OCI-LY3 (cell line): ENCODE measurements around the gene SCYGR1.

Source experiments
- H2AFZ ChIP-seq: fragments of 200-600, 300-600 bp; shearing (Covaris generic); 2 replicates; pipeline ENCODE4 v1.6.0; 2014; ENCODE audit warnings: antibody characterized with exemption, low read depth, low read length
- H3K27ac ChIP-seq: fragments of 200-600, 300-600 bp; sonication (generic); 2 replicates; pipeline ENCODE4 v1.5.1; 2014; ENCODE audit warnings: mild to moderate bottlenecking, low read length, moderate library complexity, mixed read lengths
- H3K27me3 ChIP-seq: fragments of 200-600, 300-600 bp; sonication (generic); 2 replicates; pipeline ENCODE4 v1.6.1; 2014; ENCODE audit warnings: low read depth, low read length, mixed read lengths
- H3K36me3 ChIP-seq: fragments of 200-600, 300-600 bp; sonication (generic); replicated peaks from 2 replicates; pipeline ENCODE3; 2014; ENCODE audit warnings: low read depth, low read length, mixed read lengths
- H3K4me1 ChIP-seq: fragments of 300-600, 200-600 bp; sonication (generic); 2 replicates; pipeline ENCODE4 v1.6.1; 2014; ENCODE audit warnings: low read length, mixed read lengths
- H3K4me2 ChIP-seq: fragments of 200-600, 300-600 bp; sonication (generic); 2 replicates; pipeline ENCODE4 v1.6.1; 2014; ENCODE audit warnings: low read length, mixed read lengths
- H3K4me3 ChIP-seq: fragments of 300-600, 200-600 bp; sonication (generic); 2 replicates; pipeline ENCODE4 v1.5.1; 2014; ENCODE audit warnings: antibody characterized with exemption, mild to moderate bottlenecking, low read length, moderate library complexity
- H3K79me2 ChIP-seq: fragments of 300-600, 200-600 bp; shearing (Covaris generic); 2 replicates; pipeline ENCODE4 v1.6.1; 2014; ENCODE audit warnings: mild to moderate bottlenecking, low read length, mixed read lengths
- H3K9ac ChIP-seq: fragments of 300-600, 200-600 bp; shearing (Covaris generic); 2 replicates; pipeline ENCODE4 v1.6.0; 2014; ENCODE audit warnings: mild to moderate bottlenecking, low read length, moderate library complexity
- H3K9me3 ChIP-seq: fragments of 200-600, 300-600 bp; shearing (Covaris generic); 2 replicates; pipeline ENCODE4 v1.6.1; 2014; ENCODE audit warnings: low read length, mixed read lengths; ENCODE audit not compliant: insufficient read depth
- H4K20me1 ChIP-seq: fragments of 200-600, 300-600 bp; sonication (generic); 2 replicates; pipeline ENCODE4 v1.6.1; 2016; ENCODE audit warnings: low read length, mixed read lengths; ENCODE audit not compliant: insufficient read depth
- EZH2phosphoT487 ChIP-seq: fragments of 200-600 bp; shearing (Covaris generic); IDR thresholded peaks from 2 replicates; pipeline ENCODE4 v1.6.1; 2018; ENCODE audit warnings: antibody characterized with exemption, mixed run types, low read depth
- TF ChIP-seq, protein P1 (sequence below): fragments of 200-600, 300-600 bp; sonication (generic); IDR thresholded peaks from 2 replicates; pipeline ENCODE4 v1.5.1; 2014; ENCODE audit warnings: antibody characterized with exemption, low read length, low read depth

Gene SCYGR1

DNA sequence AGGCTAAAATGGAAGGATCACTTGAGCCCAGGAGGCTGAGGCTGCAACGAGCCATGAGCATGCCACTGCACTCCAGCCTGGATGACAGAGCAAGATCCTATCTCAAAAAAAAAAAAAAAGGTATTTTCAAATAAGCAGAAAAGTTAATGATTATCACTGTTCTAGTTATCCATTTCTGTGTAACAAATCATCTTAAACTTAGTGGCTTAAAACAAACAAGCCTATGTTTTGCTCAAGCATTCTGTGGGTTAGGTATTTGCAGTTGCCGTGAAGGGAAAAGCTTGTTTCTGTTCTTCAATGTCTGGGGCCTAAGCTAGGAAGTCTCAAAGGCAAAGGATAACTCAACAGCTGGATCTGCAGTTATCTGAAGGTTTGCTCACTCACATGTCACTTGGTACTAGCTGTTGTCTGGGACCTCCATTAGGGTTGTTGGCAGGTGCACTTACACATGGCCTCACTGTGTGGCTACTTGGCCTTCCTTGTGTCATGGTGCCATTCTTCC, 48.6 kb downstream of the SCYGR1 start:
- Histone ChIP-seq H3K4me3 (no peak overlapping the region), H2AFZ (no peak overlapping the region), H4K20me1 (no peaks in the 10 kb centered on the region), H3K9ac (no peak overlapping the region), H3K4me1 (no peaks in the 10 kb centered on the region), H3K4me2 (no peak overlapping the region), H3K79me2 (no peaks in the 10 kb centered on the region), H3K36me3 (peaks cover 8% of the 10 kb centered on the region), H3K27ac (no peak overlapping the region), H3K27me3 (no peaks in the 10 kb centered on the region), H3K9me3 (no peaks in the 10 kb centered on the region)
- TF ChIP-seq, protein P1, sequence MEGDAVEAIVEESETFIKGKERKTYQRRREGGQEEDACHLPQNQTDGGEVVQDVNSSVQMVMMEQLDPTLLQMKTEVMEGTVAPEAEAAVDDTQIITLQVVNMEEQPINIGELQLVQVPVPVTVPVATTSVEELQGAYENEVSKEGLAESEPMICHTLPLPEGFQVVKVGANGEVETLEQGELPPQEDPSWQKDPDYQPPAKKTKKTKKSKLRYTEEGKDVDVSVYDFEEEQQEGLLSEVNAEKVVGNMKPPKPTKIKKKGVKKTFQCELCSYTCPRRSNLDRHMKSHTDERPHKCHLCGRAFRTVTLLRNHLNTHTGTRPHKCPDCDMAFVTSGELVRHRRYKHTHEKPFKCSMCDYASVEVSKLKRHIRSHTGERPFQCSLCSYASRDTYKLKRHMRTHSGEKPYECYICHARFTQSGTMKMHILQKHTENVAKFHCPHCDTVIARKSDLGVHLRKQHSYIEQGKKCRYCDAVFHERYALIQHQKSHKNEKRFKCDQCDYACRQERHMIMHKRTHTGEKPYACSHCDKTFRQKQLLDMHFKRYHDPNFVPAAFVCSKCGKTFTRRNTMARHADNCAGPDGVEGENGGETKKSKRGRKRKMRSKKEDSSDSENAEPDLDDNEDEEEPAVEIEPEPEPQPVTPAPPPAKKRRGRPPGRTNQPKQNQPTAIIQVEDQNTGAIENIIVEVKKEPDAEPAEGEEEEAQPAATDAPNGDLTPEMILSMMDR = no peak
- TF ChIP-seq EZH2phosphoT487 = no peak
